ENCODE results near the gene FSTL4. TPM values are rescaled to one million over a fixed set of nuclear protein-coding genes. Genes with fewer than 3 reads are reported as not detected.

FSTL4 gene
- total RNA-seq, 2 donors from 2014 or later, result 4.4 to 5.5 TPM

DNA sequence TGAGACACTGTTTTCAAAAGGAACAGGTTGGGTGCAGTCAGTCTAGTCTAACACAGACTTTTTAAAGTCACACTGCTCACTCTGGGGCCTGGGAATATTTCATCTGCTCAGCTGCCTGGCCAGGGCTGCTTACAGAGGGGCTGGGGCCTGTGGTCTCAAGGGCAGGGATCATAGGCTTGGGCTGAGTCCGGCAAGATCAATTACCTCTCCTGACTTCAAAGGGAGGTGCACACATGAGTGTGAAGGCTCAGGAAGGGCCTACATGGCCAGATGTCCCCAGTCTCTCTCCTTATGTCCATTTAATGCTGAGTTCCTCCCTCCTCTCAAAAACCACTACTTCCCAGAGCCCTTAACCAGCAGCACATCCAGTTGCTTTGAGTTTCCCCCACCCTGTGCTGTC lies 313.3 kb downstream of the FSTL4 start:
- no peak for DNase-seq
- Histone ChIP-seq H3K9me3 (ENCODE audit: control insufficient read depth, low read length) (no peaks in the 10 kb centered on the region), H3K27me3 (ENCODE audit: control insufficient read depth, insufficient read depth, low read length, poor library complexity, severe bottlenecking) (no peaks in the 10 kb centered on the region), H3K36me3 (ENCODE audit: control insufficient read depth, insufficient read depth, low read length) (no peaks in the 10 kb centered on the region), H3K4me1 (ENCODE audit: control insufficient read depth, insufficient read depth, low read length) (no peaks in the 10 kb centered on the region), H3K4me3 (ENCODE audit: low read length) (no peak overlapping the region), H3K27ac (ENCODE audit: low read depth, low read length) (no peak overlapping the region), H3K9ac (ENCODE audit: extremely low read depth, low read length, poor library complexity, severe bottlenecking) (no peak overlapping the region)
- Mint-ChIP-seq H3K27ac (no peak overlapping the region), H3K27me3 (ENCODE audit: insufficient read depth) (no peaks in the 10 kb centered on the region), H3K36me3 (ENCODE audit: low read depth) (no peaks in the 10 kb centered on the region), H3K4me1 (no peaks in the 10 kb centered on the region), H3K9me3 (no peaks in the 10 kb centered on the region), H3K4me3 (no peak overlapping the region)
- TF ChIP-seq, protein P1, sequence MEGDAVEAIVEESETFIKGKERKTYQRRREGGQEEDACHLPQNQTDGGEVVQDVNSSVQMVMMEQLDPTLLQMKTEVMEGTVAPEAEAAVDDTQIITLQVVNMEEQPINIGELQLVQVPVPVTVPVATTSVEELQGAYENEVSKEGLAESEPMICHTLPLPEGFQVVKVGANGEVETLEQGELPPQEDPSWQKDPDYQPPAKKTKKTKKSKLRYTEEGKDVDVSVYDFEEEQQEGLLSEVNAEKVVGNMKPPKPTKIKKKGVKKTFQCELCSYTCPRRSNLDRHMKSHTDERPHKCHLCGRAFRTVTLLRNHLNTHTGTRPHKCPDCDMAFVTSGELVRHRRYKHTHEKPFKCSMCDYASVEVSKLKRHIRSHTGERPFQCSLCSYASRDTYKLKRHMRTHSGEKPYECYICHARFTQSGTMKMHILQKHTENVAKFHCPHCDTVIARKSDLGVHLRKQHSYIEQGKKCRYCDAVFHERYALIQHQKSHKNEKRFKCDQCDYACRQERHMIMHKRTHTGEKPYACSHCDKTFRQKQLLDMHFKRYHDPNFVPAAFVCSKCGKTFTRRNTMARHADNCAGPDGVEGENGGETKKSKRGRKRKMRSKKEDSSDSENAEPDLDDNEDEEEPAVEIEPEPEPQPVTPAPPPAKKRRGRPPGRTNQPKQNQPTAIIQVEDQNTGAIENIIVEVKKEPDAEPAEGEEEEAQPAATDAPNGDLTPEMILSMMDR (conservative IDR thresholded peaks at IDR 0.05), result no peak
- WGBS, 2 experiments (ENCODE audit: insufficient coverage in 1 of 2, insufficient read length in 1 of 2), result 94% methylated on average over 1 of the region's 1 CpG; no CpG with 5 or more reads in 1 of the 2 experiments

DNA sequence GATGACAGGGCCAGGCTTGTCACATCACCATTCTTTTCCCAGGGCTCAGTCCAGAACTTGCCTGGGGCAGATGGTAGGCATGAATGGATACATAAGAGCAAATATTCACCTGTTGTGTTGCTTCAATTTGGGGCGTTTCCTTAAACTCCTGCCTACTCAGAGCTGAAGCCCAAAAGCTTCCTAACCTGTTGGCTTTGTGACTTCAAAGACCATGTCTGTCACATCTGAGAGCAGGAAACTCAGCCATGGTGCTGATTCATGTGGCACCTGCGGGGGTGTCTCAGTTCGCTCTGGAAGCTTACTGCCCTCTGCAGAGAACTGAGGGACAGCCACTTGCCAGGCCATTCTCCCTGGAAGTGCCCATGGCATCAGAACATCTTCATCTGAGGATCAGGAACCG lies 313.9 kb downstream of the FSTL4 start:
- DNase-seq, result peak; percentile 60
- H3K27ac ChIP-seq (ENCODE audit: low read depth, low read length), result no peak overlapping the region
- H3K4me1 ChIP-seq (ENCODE audit: control insufficient read depth, insufficient read depth, low read length), result no peaks in the 10 kb centered on the region
- H3K27me3 ChIP-seq (ENCODE audit: control insufficient read depth, insufficient read depth, low read length, poor library complexity, severe bottlenecking), result no peaks in the 10 kb centered on the region
- TF ChIP-seq, protein P1 (conservative IDR thresholded peaks at IDR 0.05), result peak; percentile 16
- H3K9me3 ChIP-seq (ENCODE audit: control insufficient read depth, low read length), result no peaks in the 10 kb centered on the region
- Mint-ChIP-seq H3K4me3 (no peak overlapping the region), H3K36me3 (ENCODE audit: low read depth) (no peaks in the 10 kb centered on the region), H3K27ac (no peak overlapping the region), H3K27me3 (ENCODE audit: insufficient read depth) (no peaks in the 10 kb centered on the region), H3K4me1 (no peaks in the 10 kb centered on the region), H3K9me3 (no peaks in the 10 kb centered on the region)
- 82 to 89% methylated on average over 4 of the region's 4 CpGs for WGBS, 2 experiments (ENCODE audit: insufficient coverage in 1 of 2, insufficient read length in 1 of 2)
- no peak overlapping the region for H3K9ac ChIP-seq (ENCODE audit: extremely low read depth, low read length, poor library complexity, severe bottlenecking)
- no peak overlapping the region for H3K4me3 ChIP-seq (ENCODE audit: low read length)
- H3K36me3 ChIP-seq (ENCODE audit: control insufficient read depth, insufficient read depth, low read length), result no peaks in the 10 kb centered on the region

DNA sequence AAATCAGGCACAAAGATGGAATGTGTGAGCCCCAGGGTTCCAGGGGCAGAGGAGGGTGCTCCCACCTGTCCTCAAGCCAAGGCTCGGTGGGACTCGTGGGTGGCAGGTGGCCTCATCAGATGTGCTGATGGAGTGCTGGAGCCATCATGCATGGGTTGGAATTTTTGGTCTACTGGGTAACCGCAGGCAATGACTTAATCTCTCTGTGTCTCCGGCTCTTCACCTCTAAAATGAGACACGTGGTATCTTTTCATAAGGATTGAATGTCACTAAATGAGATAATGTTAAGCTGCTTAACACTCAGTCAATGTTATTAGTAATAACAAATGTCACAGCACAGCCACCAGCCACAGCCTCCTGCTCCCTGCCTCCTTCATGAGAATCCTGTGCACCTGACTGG lies 315.0 kb downstream of the FSTL4 start:
- H3K9me3 ChIP-seq (ENCODE audit: control insufficient read depth, low read length), result no peaks in the 10 kb centered on the region
- Mint-ChIP-seq H3K36me3 (ENCODE audit: low read depth) (no peaks in the 10 kb centered on the region), H3K27me3 (ENCODE audit: insufficient read depth) (no peaks in the 10 kb centered on the region), H3K27ac (no peak overlapping the region), H3K4me3 (no peak overlapping the region), H3K9me3 (no peaks in the 10 kb centered on the region), H3K4me1 (no peaks in the 10 kb centered on the region)
- no peaks in the 10 kb centered on the region for H3K27me3 ChIP-seq (ENCODE audit: control insufficient read depth, insufficient read depth, low read length, poor library complexity, severe bottlenecking)
- H3K4me1 ChIP-seq (ENCODE audit: control insufficient read depth, insufficient read depth, low read length), result no peaks in the 10 kb centered on the region
- 91 to 100% methylated on average over 1 to 5 of the region's 5 CpGs for WGBS, 2 experiments (ENCODE audit: insufficient coverage in 1 of 2, insufficient read length in 1 of 2)
- H3K36me3 ChIP-seq (ENCODE audit: control insufficient read depth, insufficient read depth, low read length), result no peaks in the 10 kb centered on the region
- H3K4me3 ChIP-seq (ENCODE audit: low read length), result no peak overlapping the region
- no peak for DNase-seq
- TF ChIP-seq, protein P1 (conservative IDR thresholded peaks at IDR 0.05), result no peak
- no peak overlapping the region for H3K9ac ChIP-seq (ENCODE audit: extremely low read depth, low read length, poor library complexity, severe bottlenecking)
- no peak overlapping the region for H3K27ac ChIP-seq (ENCODE audit: low read depth, low read length)
